Smooth muscle cell (in vitro differentiated cells): Measurements from ENCODE around the gene WDR38. TPM values are rescaled to one million over a fixed set of nuclear protein-coding genes. Genes with fewer than 3 reads are reported as not detected.

Experiments
- DNase-seq: peaks from one replicate; lab custom pipeline; 2025; ENCODE audit not compliant: unreplicated experiment; lab: John Stamatoyannopoulos, UW
- H2AFZ ChIP-seq: fragments of 200-600 bp; sonication (generic); 2 replicates; pipeline ENCODE4 v1.6.0; 2016; ENCODE audit warnings: antibody characterized with exemption, low read depth, mild to moderate bottlenecking
- H3F3A ChIP-seq: fragments of 200-600 bp; sonication (generic); 2 replicates; pipeline ENCODE4 v1.6.0; 2017; ENCODE audit warnings: antibody characterized with exemption, low read depth
- H3K27ac ChIP-seq: fragments of 200-600 bp; sonication (generic); 2 replicates; pipeline ENCODE4 v1.5.1; 2016; ENCODE audit warnings: low read depth, mild to moderate bottlenecking
- H3K27me3 ChIP-seq: fragments of 200-600 bp; sonication (generic); 2 replicates; pipeline ENCODE4 v1.6.1; 2016; ENCODE audit warnings: low read depth, mild to moderate bottlenecking
- H3K36me3 ChIP-seq: fragments of 200-600 bp; sonication (generic); 2 replicates; pipeline ENCODE4 v1.5.1; 2016; ENCODE audit warnings: low read depth
- H3K4me1 ChIP-seq: fragments of 200-600 bp; sonication (generic); 2 replicates; pipeline ENCODE4 v1.5.1; 2016; ENCODE audit warnings: low read depth
- H3K4me2 ChIP-seq: fragments of 200-600 bp; sonication (generic); 2 replicates; pipeline ENCODE4 v1.6.0; 2016; ENCODE audit warnings: mild to moderate bottlenecking
- H3K4me3 ChIP-seq: fragments of 200-600 bp; sonication (generic); 2 replicates; pipeline ENCODE4 v1.5.1; 2016; ENCODE audit warnings: mild to moderate bottlenecking
- H3K79me2 ChIP-seq: fragments of 200-600 bp; sonication (generic); 2 replicates; pipeline ENCODE4 v1.6.0; 2016; ENCODE audit warnings: low read depth, mild to moderate bottlenecking
- H3K9ac ChIP-seq: fragments of 200-600 bp; sonication (generic); 2 replicates; pipeline ENCODE4 v1.6.0; 2016; ENCODE audit warnings: low read depth
- H3K9me3 ChIP-seq: fragments of 200-600 bp; sonication (generic); replicated peaks from 2 replicates; pipeline ENCODE4 v1.5.1; 2016; ENCODE audit warnings: low read depth
- H4K20me1 ChIP-seq: fragments of 200-600 bp; sonication (generic); 2 replicates; pipeline ENCODE4 v1.6.0; 2016; ENCODE audit warnings: low read depth
- WGBS: methylation state at CpG from one replicate; pipeline ENCODE4 v1.1.7; 2016; ENCODE audit warnings: low lambda C conversion rate; 5-methylcytosine and 5-hydroxymethylcytosine counted together
- polyA plus RNA-seq: library from polyadenylated mRNA; unstranded; fragments of >200 nt; fragmentation: Nextera tagmentation; extraction: Ambion mirVana; gene quantifications from 2 replicates; pipeline ENCODE4 v1.2.1, GENCODE V29; 2016
- small RNA-seq: library from RNA; depleted of rRNA; stranded (forward); fragments of <200 nt; gene quantifications from one replicate; pipeline ENCODE3, GENCODE V24; 2014
- total RNA-seq: library from RNA; depleted of rRNA; stranded (reverse); fragments of >200 nt; gene quantifications from 2 replicates; pipeline ENCODE4 v1.2.3, GENCODE V29; 2014
- TF ChIP-seq, protein P1 (sequence below): fragments of 200-600 bp; sonication (generic); IDR thresholded peaks from 2 replicates; pipeline ENCODE4 v1.5.1; 2017; ENCODE audit warnings: borderline replicate concordance, mild to moderate bottlenecking, antibody characterized with exemption; ENCODE audit not compliant: insufficient read depth, poor library complexity, severe bottlenecking

WDR38 gene
- total and polyA plus RNA-seq, 2 experiments from 2014 or later = not detected

DNA sequence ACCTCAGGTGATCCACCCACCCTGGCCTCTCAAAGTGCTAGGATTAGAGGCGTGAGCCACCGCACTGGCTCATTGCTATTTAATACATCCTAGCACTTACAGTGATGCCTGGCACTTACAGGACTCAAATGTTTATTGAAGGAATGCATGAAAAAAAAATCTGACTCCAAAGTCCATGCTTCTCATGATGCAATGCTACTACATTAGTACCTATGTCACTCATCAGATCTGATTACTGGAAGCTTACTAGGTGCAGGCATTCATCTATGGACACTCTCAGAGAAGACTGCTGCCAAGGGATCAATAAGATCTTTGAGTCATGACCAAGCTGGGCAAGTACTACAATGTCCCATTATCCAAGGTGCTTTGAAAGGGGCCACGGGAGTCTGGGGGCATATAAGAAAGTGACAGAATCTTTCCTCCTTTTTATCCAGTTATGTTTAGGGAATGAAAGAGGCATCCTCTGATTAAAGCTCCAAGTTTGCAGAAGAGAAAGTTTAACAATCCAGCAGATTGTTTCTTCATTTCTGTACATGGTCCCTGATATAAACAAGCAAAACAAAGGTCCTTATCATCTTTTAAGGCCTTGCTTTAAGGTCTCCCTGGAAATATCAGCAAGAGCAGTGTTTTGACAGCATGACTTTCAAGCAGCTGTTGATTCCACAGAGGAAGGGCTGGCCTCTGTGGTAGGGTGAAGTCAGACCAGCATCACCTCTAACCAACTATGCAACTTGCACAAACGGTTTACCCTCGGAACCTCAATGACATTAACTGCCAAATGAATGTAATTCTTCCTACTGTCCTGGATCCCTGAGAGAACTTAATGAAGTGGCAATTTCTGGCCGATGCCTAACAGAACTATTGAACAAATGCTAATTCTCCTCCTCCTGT lies 44.6 kb downstream of the WDR38 start:
- TF ChIP-seq, protein P1, sequence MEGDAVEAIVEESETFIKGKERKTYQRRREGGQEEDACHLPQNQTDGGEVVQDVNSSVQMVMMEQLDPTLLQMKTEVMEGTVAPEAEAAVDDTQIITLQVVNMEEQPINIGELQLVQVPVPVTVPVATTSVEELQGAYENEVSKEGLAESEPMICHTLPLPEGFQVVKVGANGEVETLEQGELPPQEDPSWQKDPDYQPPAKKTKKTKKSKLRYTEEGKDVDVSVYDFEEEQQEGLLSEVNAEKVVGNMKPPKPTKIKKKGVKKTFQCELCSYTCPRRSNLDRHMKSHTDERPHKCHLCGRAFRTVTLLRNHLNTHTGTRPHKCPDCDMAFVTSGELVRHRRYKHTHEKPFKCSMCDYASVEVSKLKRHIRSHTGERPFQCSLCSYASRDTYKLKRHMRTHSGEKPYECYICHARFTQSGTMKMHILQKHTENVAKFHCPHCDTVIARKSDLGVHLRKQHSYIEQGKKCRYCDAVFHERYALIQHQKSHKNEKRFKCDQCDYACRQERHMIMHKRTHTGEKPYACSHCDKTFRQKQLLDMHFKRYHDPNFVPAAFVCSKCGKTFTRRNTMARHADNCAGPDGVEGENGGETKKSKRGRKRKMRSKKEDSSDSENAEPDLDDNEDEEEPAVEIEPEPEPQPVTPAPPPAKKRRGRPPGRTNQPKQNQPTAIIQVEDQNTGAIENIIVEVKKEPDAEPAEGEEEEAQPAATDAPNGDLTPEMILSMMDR = no peak
- no peak overlapping the region for H3K9ac ChIP-seq
- H3K79me2 ChIP-seq = no peaks in the 10 kb centered on the region
- H3K4me2 ChIP-seq = no peak overlapping the region
- H3K36me3 ChIP-seq = no peaks in the 10 kb centered on the region
- WGBS = 96% methylated on average over 6 of the region's 6 CpGs
- DNase-seq = no peak
- no peaks in the 10 kb centered on the region for H4K20me1 ChIP-seq
- H3K4me3 ChIP-seq = no peak overlapping the region
- no peaks in the 10 kb centered on the region for H3K9me3 ChIP-seq
- H2AFZ ChIP-seq = no peak overlapping the region
- H3K27me3 ChIP-seq = no peaks in the 10 kb centered on the region
- no peaks in the 10 kb centered on the region for H3K4me1 ChIP-seq
- H3F3A ChIP-seq = no peaks in the 10 kb centered on the region
- H3K27ac ChIP-seq = no peak overlapping the region

DNA sequence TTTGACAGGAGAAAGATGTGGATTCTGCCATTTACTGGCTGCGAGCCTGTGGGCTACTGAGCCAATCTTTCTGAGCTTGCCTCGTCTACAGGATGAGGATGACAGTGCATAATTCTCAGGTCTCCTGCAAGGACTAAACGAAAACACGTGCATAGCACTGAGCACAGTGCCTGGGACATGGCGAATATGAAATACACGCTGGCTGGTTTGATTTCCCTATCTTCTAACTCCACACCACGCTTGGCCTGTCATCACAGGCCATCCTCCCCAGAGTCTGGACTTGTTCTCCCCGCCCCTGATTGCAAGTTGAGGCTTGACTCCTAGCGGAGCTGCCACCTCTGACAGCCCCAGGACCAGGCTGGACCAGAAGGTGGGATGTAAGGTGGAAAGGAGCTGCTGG lies 46.6 kb downstream of the WDR38 start:
- H3K9ac ChIP-seq = no peak overlapping the region
- no peaks in the 10 kb centered on the region for H3F3A ChIP-seq
- H2AFZ ChIP-seq = no peak overlapping the region
- no peaks in the 10 kb centered on the region for H3K36me3 ChIP-seq
- WGBS = 96% methylated on average over 9 of the region's 9 CpGs
- no peak for DNase-seq
- TF ChIP-seq, protein P1 = no peak
- H3K4me2 ChIP-seq = no peak overlapping the region
- H4K20me1 ChIP-seq = no peaks in the 10 kb centered on the region
- H3K79me2 ChIP-seq = no peaks in the 10 kb centered on the region
- H3K4me1 ChIP-seq = no peaks in the 10 kb centered on the region
- no peaks in the 10 kb centered on the region for H3K9me3 ChIP-seq
- H3K4me3 ChIP-seq = no peak overlapping the region
- H3K27me3 ChIP-seq = no peaks in the 10 kb centered on the region
- no peak overlapping the region for H3K27ac ChIP-seq

DNA sequence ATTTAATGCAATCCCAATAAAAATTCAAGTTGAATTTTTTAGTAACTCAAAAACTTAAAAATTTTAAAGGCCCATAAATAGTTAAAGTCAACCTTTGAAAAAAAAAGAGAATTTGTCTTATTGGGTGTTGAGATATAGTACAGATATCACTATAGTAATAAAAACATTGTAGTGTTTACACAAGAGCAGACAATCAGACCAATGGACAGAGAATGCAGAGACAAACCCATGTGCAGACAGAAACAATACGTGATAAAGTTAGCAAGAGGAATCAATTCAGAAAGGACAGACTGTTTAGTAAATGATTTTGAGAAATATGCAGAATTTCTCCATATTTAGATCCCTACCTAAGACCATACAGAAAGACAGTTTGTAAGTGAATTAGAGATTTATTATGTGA lies 53.7 kb downstream of the WDR38 start:
- no peak overlapping the region for H3K4me2 ChIP-seq
- TF ChIP-seq, protein P1 = no peak
- 67% methylated on average over 1 of the region's 1 CpG for WGBS
- no peak overlapping the region for H3K4me3 ChIP-seq
- H3K4me1 ChIP-seq = no peaks in the 10 kb centered on the region
- H3K9ac ChIP-seq = no peak overlapping the region
- H2AFZ ChIP-seq = no peak overlapping the region
- no peaks in the 10 kb centered on the region for H3K79me2 ChIP-seq
- DNase-seq = no peak
- no peak overlapping the region for H3K27ac ChIP-seq
- H3F3A ChIP-seq = no peaks in the 10 kb centered on the region
- no peaks in the 10 kb centered on the region for H3K36me3 ChIP-seq
- H4K20me1 ChIP-seq = no peaks in the 10 kb centered on the region
- no peaks in the 10 kb centered on the region for H3K27me3 ChIP-seq
- no peaks in the 10 kb centered on the region for H3K9me3 ChIP-seq

Small RNA genes within 50 kb of the gene (small RNA-seq; reads per million reads assigned to genes)
- not detected for gene RNU4-82P

Other genes with a start within 250 kb of the WDR38 start
- gene NR6A1, start 82.1 kb upstream of the WDR38 start, total RNA-seq = 0.31 and 1.5 TPM in 2 replicates
- 0.17 and 0.28 TPM in 2 replicates for gene NR6A1, start 82.1 kb upstream of the WDR38 start, polyA plus RNA-seq
- 6.6 and 17.0 TPM in 2 replicates for gene OLFML2A, start 76.3 kb upstream of the WDR38 start, total RNA-seq
- gene OLFML2A, start 76.3 kb upstream of the WDR38 start, polyA plus RNA-seq = 3.5 and 11.2 TPM in 2 replicates
- gene RPL35, start 8.5 kb downstream of the WDR38 start, total RNA-seq = 1,579 and 1,932 TPM in 2 replicates
- 1,321 and 1,396 TPM in 2 replicates for gene RPL35, start 8.5 kb downstream of the WDR38 start, polyA plus RNA-seq
- 20.9 and 30.4 TPM in 2 replicates for gene ARPC5L, start 8.7 kb downstream of the WDR38 start, total RNA-seq
- gene ARPC5L, start 8.7 kb downstream of the WDR38 start, polyA plus RNA-seq = 69.8 and 83.9 TPM in 2 replicates
- 11.0 and 11.2 TPM in 2 replicates for gene GOLGA1, start 87.6 kb downstream of the WDR38 start, total RNA-seq
- gene GOLGA1, start 87.6 kb downstream of the WDR38 start, polyA plus RNA-seq = 6.8 and 12.4 TPM in 2 replicates